ENCODE results near the gene SCUBE3.

- TF ChIP-seq CTCF (IDR thresholded peaks at IDR 0.05; ENCODE audit: low read length) (no peak), EZH2 (IDR thresholded peaks at IDR 0.05; ENCODE audit: borderline replicate concordance, low read length) (no peak)
Observed at GRCh38 chr6:35177596-35177995, 36.2 kb upstream of the SCUBE3 start.
